Vagina (tissue), 2 donors: ENCODE results near the gene KCND1.

Source experiments
- POLR2AphosphoS5 ChIP-seq, 2 donors: sonication (generic); formaldehyde crosslinking; IDR thresholded peaks; one replicate each; pipeline ENCODE4 v1.9.0; 2017; ENCODE audit warnings: antibody characterized with exemption in 2 of 2, mild to moderate bottlenecking in 2 of 2, low read depth in 1 of 2; ENCODE audit not compliant: insufficient read depth in 1 of 2
- TF ChIP-seq, protein P1 (sequence below), 3 experiments: fragments of 450-650 bp in 2 of 3; fragments of 200-600 bp in 1 of 3; sonication (generic) in 1 of 3; IDR thresholded peaks; one replicate each; pipeline ENCODE4 v1.5.1; 2017 to 2019; ENCODE audit warnings: antibody characterized with exemption in 3 of 3, mild to moderate bottlenecking in 2 of 3, moderate library complexity in 2 of 3

DNA sequence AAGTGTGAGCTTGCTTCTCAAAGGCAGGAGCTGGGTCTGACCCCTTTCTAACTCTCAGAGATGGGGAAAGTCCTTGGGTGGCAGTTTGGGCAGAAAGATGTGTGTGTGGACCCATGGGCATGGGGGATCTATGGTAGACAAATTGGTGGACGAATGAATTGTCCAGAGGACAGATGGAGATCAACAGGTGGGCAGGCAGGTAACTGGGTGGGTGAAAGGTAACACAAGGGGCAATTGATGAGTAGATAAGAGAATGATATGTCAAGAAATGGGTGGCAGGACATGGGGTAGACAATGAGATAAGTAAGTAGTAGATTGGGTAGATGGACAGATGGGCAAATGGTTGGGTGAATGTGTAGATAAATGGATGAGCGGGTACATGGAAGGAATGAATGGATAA is 2.9 kb upstream of the KCND1 start:
- TF ChIP-seq, protein P1, sequence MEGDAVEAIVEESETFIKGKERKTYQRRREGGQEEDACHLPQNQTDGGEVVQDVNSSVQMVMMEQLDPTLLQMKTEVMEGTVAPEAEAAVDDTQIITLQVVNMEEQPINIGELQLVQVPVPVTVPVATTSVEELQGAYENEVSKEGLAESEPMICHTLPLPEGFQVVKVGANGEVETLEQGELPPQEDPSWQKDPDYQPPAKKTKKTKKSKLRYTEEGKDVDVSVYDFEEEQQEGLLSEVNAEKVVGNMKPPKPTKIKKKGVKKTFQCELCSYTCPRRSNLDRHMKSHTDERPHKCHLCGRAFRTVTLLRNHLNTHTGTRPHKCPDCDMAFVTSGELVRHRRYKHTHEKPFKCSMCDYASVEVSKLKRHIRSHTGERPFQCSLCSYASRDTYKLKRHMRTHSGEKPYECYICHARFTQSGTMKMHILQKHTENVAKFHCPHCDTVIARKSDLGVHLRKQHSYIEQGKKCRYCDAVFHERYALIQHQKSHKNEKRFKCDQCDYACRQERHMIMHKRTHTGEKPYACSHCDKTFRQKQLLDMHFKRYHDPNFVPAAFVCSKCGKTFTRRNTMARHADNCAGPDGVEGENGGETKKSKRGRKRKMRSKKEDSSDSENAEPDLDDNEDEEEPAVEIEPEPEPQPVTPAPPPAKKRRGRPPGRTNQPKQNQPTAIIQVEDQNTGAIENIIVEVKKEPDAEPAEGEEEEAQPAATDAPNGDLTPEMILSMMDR (IDR thresholded peaks at IDR 0.05): no peak
- no peak for TF ChIP-seq POLR2AphosphoS5 (IDR thresholded peaks at IDR 0.05; ENCODE audit: insufficient read depth in 1 of 2, low read depth in 1 of 2)
